H1 (cell line): ENCODE data around the gene SPATS2. TPM values are rescaled to one million over a fixed set of nuclear protein-coding genes. Genes with fewer than 3 reads are reported as not detected.

Experiments
- CTCF ChIA-PET: fragments of 300-600 bp; sonication (Branson Sonifier 250); formaldehyde crosslinking; loops from one replicate; lab custom pipeline; 2021; ENCODE audit not compliant: partially characterized antibody; lab: Charles Lee
- POLR2A ChIA-PET: fragments of 300-600 bp; sonication (Branson Sonifier 250); formaldehyde crosslinking; loops from one replicate; lab custom pipeline; 2021; ENCODE audit warnings: inconsistent platforms; ENCODE audit not compliant: partially characterized antibody; lab: Charles Lee
- DNase-seq, 2 experiments: peaks; one replicate each; pipeline versions ENCODE4 v3.0.0 to v3.0.0-alpha.2; 2010 to 2022; ENCODE audit warnings: low spot score in 2 of 2, low read depth in 1 of 2, mixed read lengths in 1 of 2
- FAIRE-seq: peaks from 2 replicates; lab custom pipeline; 2011; peaks lifted over from hg19 to GRCh38; lab: Jason Lieb, UNC
- H2AFZ ChIP-seq: 2 replicates; pipeline ENCODE4 v1.8.1; 2012; ENCODE audit warnings: low read length, inconsistent platforms
- H2AK5ac ChIP-seq: 2 replicates; pipeline ENCODE4 v1.6.1; 2013; ENCODE audit warnings: low read depth, low read length
- H2BK120ac ChIP-seq: replicated peaks from 2 replicates; pipeline ENCODE3; 2013; ENCODE audit warnings: low read depth, low read length, inconsistent platforms
- H2BK12ac ChIP-seq: 2 replicates; pipeline ENCODE4 v1.6.1; 2013; ENCODE audit warnings: low read depth, low read length
- H2BK15ac ChIP-seq: 2 replicates; pipeline ENCODE4 v1.6.1; 2013; ENCODE audit warnings: low read length
- H2BK20ac ChIP-seq: 2 replicates; pipeline ENCODE4 v1.6.1; 2013; ENCODE audit warnings: low read length
- H2BK5ac ChIP-seq: 2 replicates; pipeline ENCODE4 v1.6.1; 2013; ENCODE audit warnings: low read depth, low read length
- H3K14ac ChIP-seq: 2 replicates; pipeline ENCODE4 v1.6.1; 2013; ENCODE audit warnings: inconsistent platforms; ENCODE audit not compliant: insufficient read length
- H3K18ac ChIP-seq: 2 replicates; pipeline ENCODE4 v1.6.1; 2013; ENCODE audit warnings: low read length; ENCODE audit errors: extremely low read depth
- H3K23ac ChIP-seq: 2 replicates; pipeline ENCODE4 v1.6.1; 2013; ENCODE audit warnings: inconsistent platforms; ENCODE audit not compliant: insufficient read length
- H3K23me2 ChIP-seq: 2 replicates; pipeline ENCODE4 v1.6.1; 2013; ENCODE audit warnings: low read depth, low read length
- H3K27ac ChIP-seq: 2 replicates; pipeline ENCODE4 v1.6.1; 2011; ENCODE audit warnings: low read depth, low read length, inconsistent platforms
- H3K27me3 ChIP-seq, 4 experiments: replicated peaks in 1 of 4; 1 replicate in 1 of 4; 2 replicates in 3 of 4; pipeline versions ENCODE4 v1.6.1 to v1.8.1; 2011 to 2013; ENCODE audit warnings: low read length in 3 of 4, mild to moderate bottlenecking in 3 of 4, inconsistent platforms in 2 of 4, mixed read lengths in 2 of 4, moderate library complexity in 1 of 4; ENCODE audit not compliant: control insufficient read depth in 3 of 4, insufficient read depth in 3 of 4; ENCODE audit errors: extremely low read depth in 1 of 4
- H3K36me3 ChIP-seq, 4 experiments: 2 replicates each; pipeline versions ENCODE4 v1.6.1 to v1.8.1; 2011 to 2013; ENCODE audit warnings: mild to moderate bottlenecking in 4 of 4, low read length in 3 of 4, moderate library complexity in 2 of 4, control low read depth in 1 of 4, inconsistent platforms in 1 of 4; ENCODE audit not compliant: insufficient read depth in 4 of 4, control insufficient read depth in 2 of 4
- H3K4ac ChIP-seq: replicated peaks from 2 replicates; pipeline ENCODE3; 2013; ENCODE audit warnings: low read length, low read depth, mixed read lengths, inconsistent platforms; ENCODE audit not compliant: insufficient read length
- H3K4me1 ChIP-seq, 4 experiments: replicated peaks in 1 of 4; 1 replicate in 1 of 4; 2 replicates in 3 of 4; pipeline versions ENCODE4 v1.6.1 to v1.8.1; 2011 to 2013; ENCODE audit warnings: low read length in 3 of 4, inconsistent platforms in 2 of 4, mixed read lengths in 1 of 4; ENCODE audit not compliant: insufficient read depth in 4 of 4, control insufficient read depth in 3 of 4
- H3K4me2 ChIP-seq, 2 experiments: 2 replicates each; pipeline versions ENCODE4 v1.6.1 to v1.8.1; 2011 to 2013; ENCODE audit warnings: low read depth in 2 of 2, low read length in 2 of 2, control low read depth in 1 of 2, inconsistent platforms in 1 of 2, mild to moderate bottlenecking in 1 of 2; ENCODE audit not compliant: insufficient read depth in 1 of 2
- H3K4me3 ChIP-seq, 4 experiments: fragments of 200-600, 300-600 bp in 1 of 4; sonication (generic), shearing (Covaris generic), sonication (Bioruptor Twin) in 1 of 4; 2 replicates each; pipeline versions ENCODE4 v1.5.1 to v1.8.1; 2011 to 2016; ENCODE audit warnings: low read length in 4 of 4, low read depth in 3 of 4, control low read depth in 2 of 4, inconsistent platforms in 2 of 4, mild to moderate bottlenecking in 2 of 4, mixed read lengths in 1 of 4, moderate library complexity in 1 of 4; ENCODE audit not compliant: insufficient read depth in 2 of 4; ENCODE audit errors: extremely low read depth in 1 of 4
- H3K56ac ChIP-seq: replicated peaks from 2 replicates; pipeline ENCODE3; 2013; ENCODE audit warnings: low read depth, mild to moderate bottlenecking, mixed read lengths, low read length, inconsistent platforms; ENCODE audit not compliant: insufficient read length
- H3K79me1 ChIP-seq: 2 replicates; pipeline ENCODE4 v1.6.1; 2013; ENCODE audit warnings: low read depth, low read length, control low read depth
- H3K79me2 ChIP-seq, 2 experiments: 2 replicates each; pipeline versions ENCODE4 v1.6.1 to v1.8.1; 2012 to 2013; ENCODE audit warnings: low read length in 2 of 2, mild to moderate bottlenecking in 2 of 2, inconsistent platforms in 1 of 2; ENCODE audit not compliant: insufficient read depth in 2 of 2, control insufficient read depth in 1 of 2
- H3K9ac ChIP-seq, 4 experiments: replicated peaks in 1 of 4; 1 replicate in 1 of 4; 2 replicates in 3 of 4; pipeline versions ENCODE4 v1.6.1 to v1.8.1; 2011 to 2013; ENCODE audit warnings: low read depth in 3 of 4, low read length in 3 of 4, control low read depth in 2 of 4, mild to moderate bottlenecking in 2 of 4, moderate library complexity in 2 of 4, inconsistent platforms in 1 of 4; ENCODE audit errors: extremely low read depth in 1 of 4
- H3K9me3 ChIP-seq, 2 experiments: 2 replicates each; pipeline versions ENCODE4 v1.6.1 to v1.8.1; 2012 to 2013; ENCODE audit warnings: mild to moderate bottlenecking in 2 of 2, moderate library complexity in 2 of 2, control low read depth in 1 of 2, inconsistent platforms in 1 of 2, low read depth in 1 of 2, low read length in 1 of 2, mixed read lengths in 1 of 2; ENCODE audit not compliant: insufficient read depth in 2 of 2
- H4K20me1 ChIP-seq, 2 experiments: replicated peaks in 1 of 2; 2 replicates each; pipeline versions ENCODE3 to v1.8.1; 2011 to 2013; ENCODE audit warnings: inconsistent platforms in 2 of 2, low read length in 2 of 2, mild to moderate bottlenecking in 1 of 2; ENCODE audit not compliant: insufficient read depth in 2 of 2, control insufficient read depth in 1 of 2
- H4K5ac ChIP-seq: 2 replicates; pipeline ENCODE4 v1.6.1; 2013; ENCODE audit warnings: low read length, low read depth, mixed read lengths, inconsistent platforms; ENCODE audit not compliant: insufficient read length
- H4K8ac ChIP-seq: 2 replicates; pipeline ENCODE4 v1.8.0; 2013; ENCODE audit warnings: mild to moderate bottlenecking, moderate library complexity, low read length, inconsistent platforms; ENCODE audit not compliant: insufficient read depth; ENCODE audit errors: extremely low read depth
- H4K91ac ChIP-seq: replicated peaks from 2 replicates; pipeline ENCODE3; 2013; ENCODE audit warnings: low read length, mixed read lengths, inconsistent platforms; ENCODE audit not compliant: insufficient read length
- BRCA1 ChIP-seq: IDR thresholded peaks from 2 replicates; pipeline ENCODE4 v1.6.1; 2012; ENCODE audit warnings: low read depth, low read length, improper control_type of control experiment
- CEBPB ChIP-seq: IDR thresholded peaks from 2 replicates; pipeline ENCODE4 v1.6.1; 2012; ENCODE audit warnings: low read depth, low read length
- EGR1 ChIP-seq: IDR thresholded peaks from 2 replicates; pipeline ENCODE4 v1.6.1; 2011; ENCODE audit warnings: low read depth, low read length, borderline replicate concordance
- SRF ChIP-seq: IDR thresholded peaks from 2 replicates; pipeline ENCODE4 v1.6.1; 2011; ENCODE audit warnings: mild to moderate bottlenecking, low read depth, low read length, moderate library complexity
- SUZ12 ChIP-seq: fragments of 200-600 bp; sonication (generic); IDR thresholded peaks from 2 replicates; pipeline ENCODE4 v1.6.1; 2012; ENCODE audit warnings: mild to moderate bottlenecking, inconsistent platforms, low read length, moderate library complexity, mixed read lengths
- TCF12 ChIP-seq: IDR thresholded peaks from 2 replicates; pipeline ENCODE4 v1.6.1; 2011; ENCODE audit warnings: low read depth, mild to moderate bottlenecking, low read length
- TEAD4 ChIP-seq: IDR thresholded peaks from 2 replicates; pipeline ENCODE4 v1.6.1; 2012; ENCODE audit warnings: low read depth, low read length, inconsistent platforms, mixed read lengths
- ZNF274 ChIP-seq: IDR thresholded peaks from 2 replicates; pipeline ENCODE4 v1.7.0; 2012; ENCODE audit warnings: low read length, borderline replicate concordance; ENCODE audit errors: extremely low read depth
- WGBS, 2 experiments: shearing (Covaris generic) in 1 of 2; methylation state at CpG; one replicate each; pipeline versions ENCODE4 v1.1.6 to v1.1.7; 2013 to 2015; ENCODE audit warnings: low lambda C conversion rate in 2 of 2, mixed read lengths in 2 of 2, inconsistent platforms in 1 of 2, low coverage in 1 of 2, missing lambda C conversion rate in 1 of 2; ENCODE audit not compliant: insufficient replicate concordance in 2 of 2, insufficient coverage in 1 of 2, insufficient read length in 1 of 2; ENCODE audit errors: extremely low coverage in 1 of 2, missing lambda C conversion rate in 1 of 2; 5-methylcytosine and 5-hydroxymethylcytosine counted together
- polyA plus RNA-seq, 7 experiments: library from polyadenylated mRNA; depleted of rRNA in 3 of 7; stranded (reverse) in 5 of 7; unstranded in 2 of 7; fragments of >200 nt in 5 of 7; fragments of 200-250 nt in 2 of 7; gene quantifications; 1 replicate in 5 of 7; 2 replicates in 1 of 7; 4 replicates in 1 of 7; pipeline versions ENCODE4 v1.2.1 to v1.2.3, GENCODE V29; 2011 to 2013; ENCODE audit warnings: missing spikeins in 2 of 7, mixed read lengths in 2 of 7
- total RNA-seq: library from RNA; stranded (reverse); fragmentation: NEBNext Ultra II Directional; extraction: Animal tissue kit (Norgen Biotek cat#: 25700); gene quantifications from 2 replicates; pipeline ENCODE4 v1.2.1, GENCODE V29; 2021
- TF ChIP-seq, protein P1 (sequence below): IDR thresholded peaks from 2 replicates; pipeline ENCODE4 v1.6.1; 2012; ENCODE audit warnings: inconsistent platforms
- TF ChIP-seq, protein P2 (sequence below): IDR thresholded peaks from 2 replicates; pipeline ENCODE4 v1.6.1; 2012; ENCODE audit warnings: inconsistent platforms

SPATS2 gene
- total and polyA plus RNA-seq, 2 of the 8 experiments (the other 6 are each of a cell fraction or from before 2014, with no cell fraction given): 19.2 to 24.5 TPM

DNA sequence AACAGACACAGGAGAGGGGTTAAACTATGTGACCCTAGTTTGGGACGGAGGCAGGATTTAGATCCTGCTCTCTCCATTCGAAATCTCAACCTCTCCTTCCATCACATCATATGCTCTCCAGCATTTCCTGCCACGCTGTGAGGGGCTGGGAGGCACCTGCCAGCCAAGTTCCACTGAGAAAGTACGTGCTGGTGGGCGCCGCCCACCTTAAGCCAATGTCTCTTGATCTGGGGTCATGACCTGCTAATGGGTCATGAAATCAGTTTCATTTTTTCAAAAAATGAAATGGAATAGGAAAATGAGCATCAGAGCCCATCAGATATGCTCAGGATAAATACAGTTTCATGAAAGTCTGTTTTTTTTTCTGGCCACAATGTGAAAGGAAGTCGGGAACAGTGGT lies 193.4 kb downstream of the SPATS2 start:
- Histone ChIP-seq H3K56ac (no peak overlapping the region), H4K8ac (no peak overlapping the region), H3K4ac (no peak overlapping the region), H2AFZ (no peak overlapping the region), H2BK120ac (no peak overlapping the region), H4K20me1 (peaks cover 0 to 12% of the 10 kb centered on the region in 2 experiments), H3K23me2 (no peaks in the 10 kb centered on the region), H4K91ac (no peak overlapping the region), H3K27ac (no peak overlapping the region), H3K9me3 (no peaks in the 10 kb centered on the region), H3K79me1 (peaks cover 4% of the 10 kb centered on the region; the same call in 1 of the 2 replicates), H3K23ac (no peak overlapping the region), H3K79me2 (no peaks in the 10 kb centered on the region), H2BK5ac (no peak overlapping the region), H2BK20ac (no peak overlapping the region), H2AK5ac (no peak overlapping the region), H4K5ac (no peak overlapping the region), H3K4me1 (no peaks in the 10 kb centered on the region), H2BK12ac (no peak overlapping the region), H3K14ac (no peak overlapping the region), H3K9ac (no peak overlapping the region), H3K27me3 (no peaks in the 10 kb centered on the region), H2BK15ac (no peak overlapping the region), H3K4me2 (no peak overlapping the region), H3K4me3 (no peak overlapping the region), H3K18ac (no peak overlapping the region), H3K36me3 (peaks cover 28 to 66% (median 46%) of the 10 kb centered on the region in 4 experiments; a peak in 7 of 8 replicates)
- ChIA-PET POLR2A (interaction anchor here (1.2 to 1.7 kb wide), 6 partner anchors 9 to 59 kb away, joined by 3 to 5 read pairs (median 3); no protein-coding TSS in a partner anchor), CTCF (interaction anchor here (1.1 to 14.0 kb wide), 4 partner anchors 8 to 218 kb away, joined by 3 to 140 read pairs (median 60); no protein-coding TSS in a partner anchor)
- TF ChIP-seq SUZ12 (no peak), SRF (no peak), EGR1 (no peak), BRCA1 (no peak), CEBPB (no peak), ZNF274 (no peak), TCF12 (no peak), TEAD4 (no peak)
- TF ChIP-seq, protein P1, sequence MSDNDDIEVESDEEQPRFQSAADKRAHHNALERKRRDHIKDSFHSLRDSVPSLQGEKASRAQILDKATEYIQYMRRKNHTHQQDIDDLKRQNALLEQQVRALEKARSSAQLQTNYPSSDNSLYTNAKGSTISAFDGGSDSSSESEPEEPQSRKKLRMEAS: no peak
- TF ChIP-seq, protein P2, sequence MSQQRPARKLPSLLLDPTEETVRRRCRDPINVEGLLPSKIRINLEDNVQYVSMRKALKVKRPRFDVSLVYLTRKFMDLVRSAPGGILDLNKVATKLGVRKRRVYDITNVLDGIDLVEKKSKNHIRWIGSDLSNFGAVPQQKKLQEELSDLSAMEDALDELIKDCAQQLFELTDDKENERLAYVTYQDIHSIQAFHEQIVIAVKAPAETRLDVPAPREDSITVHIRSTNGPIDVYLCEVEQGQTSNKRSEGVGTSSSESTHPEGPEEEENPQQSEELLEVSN: no peak
- DNase-seq (no peak), FAIRE-seq (no peak)
- WGBS, 2 experiments: 93% methylated on average over 7 of the region's 7 CpGs; no CpG with 5 or more reads in 1 of the 2 experiments
